ENCODE results near the gene RASGRF2.

- TF ChIP-seq EZH2phosphoT487 (IDR thresholded peaks at IDR 0.05; ENCODE audit: borderline replicate concordance) (no peak), CTCF (conservative IDR thresholded peaks at IDR 0.05; ENCODE audit: low read length) (no peak)
Observed at GRCh38 chr5:80963966-80964481, 3.9 kb downstream of the RASGRF2 start.

Data from Loucy (cell line).